DND-41 (cell line): ENCODE data around the gene LSP1.

Source experiments
- ATAC-seq: fragments of 200-7000 bp; cut with Tn5 transposase; 3 replicates; pipeline ENCODE4 v1.9.1; 2021; ENCODE audit warnings: low read depth; ENCODE audit not compliant: insufficient read depth
- DNase-seq: peaks from one replicate; pipeline ENCODE4 v3.0.0-alpha.2; 2020
- H2AFZ ChIP-seq: 2 replicates; pipeline ENCODE4 v1.6.0; 2012; ENCODE audit warnings: low read depth, low read length
- H3K27ac ChIP-seq: 2 replicates; pipeline ENCODE4 v1.5.1; 2012; ENCODE audit warnings: low read length, inconsistent platforms
- H3K27me3 ChIP-seq: fragments of 200-600 bp; sonication (generic); 2 replicates; pipeline ENCODE4 v1.6.0; 2012; ENCODE audit warnings: low read length, mild to moderate bottlenecking, inconsistent platforms; ENCODE audit not compliant: insufficient read depth, poor library complexity
- H3K36me3 ChIP-seq: 2 replicates; pipeline ENCODE4 v1.5.1; 2012; ENCODE audit warnings: low read length, inconsistent platforms; ENCODE audit not compliant: insufficient read depth
- H3K4me1 ChIP-seq: 2 replicates; pipeline ENCODE4 v1.5.1; 2012; ENCODE audit warnings: mild to moderate bottlenecking, low read length; ENCODE audit not compliant: insufficient read depth
- H3K4me2 ChIP-seq: 2 replicates; pipeline ENCODE4 v1.6.0; 2012; ENCODE audit warnings: mild to moderate bottlenecking, moderate library complexity, low read length, inconsistent platforms; ENCODE audit not compliant: insufficient read depth
- H3K4me3 ChIP-seq, 2 experiments: fragments of 200-600 bp in 1 of 2; shearing (Covaris generic) in 1 of 2; 2 replicates each; pipeline ENCODE4 v1.5.1; 2012 to 2016; ENCODE audit warnings: inconsistent platforms in 2 of 2, low read length in 2 of 2, mild to moderate bottlenecking in 2 of 2, low read depth in 1 of 2, moderate library complexity in 1 of 2
- H3K79me2 ChIP-seq: 2 replicates; pipeline ENCODE4 v1.6.0; 2012; ENCODE audit warnings: low read length, inconsistent platforms; ENCODE audit not compliant: insufficient read depth
- H3K9ac ChIP-seq: 2 replicates; pipeline ENCODE4 v1.6.0; 2012; ENCODE audit warnings: low read depth, mild to moderate bottlenecking, inconsistent platforms, low read length, moderate library complexity
- H3K9me3 ChIP-seq: 2 replicates; pipeline ENCODE4 v1.5.1; 2012; ENCODE audit warnings: low read length, moderate library complexity, mild to moderate bottlenecking, inconsistent platforms; ENCODE audit not compliant: insufficient read depth, severe bottlenecking
- H4K20me1 ChIP-seq: 2 replicates; pipeline ENCODE4 v1.6.0; 2012; ENCODE audit warnings: low read length; ENCODE audit not compliant: insufficient read depth
- EZH2 ChIP-seq: IDR thresholded peaks from 3 replicates; pipeline ENCODE4 v1.6.1; 2012; ENCODE audit warnings: borderline replicate concordance, low read depth, mild to moderate bottlenecking, moderate library complexity, low read length, inconsistent platforms; ENCODE audit not compliant: severe bottlenecking
- TF ChIP-seq, protein P1 (sequence below): IDR thresholded peaks from 2 replicates; pipeline ENCODE4 v1.5.1; 2012; ENCODE audit warnings: borderline replicate concordance, low read length, moderate library complexity, mild to moderate bottlenecking; ENCODE audit not compliant: poor library complexity, severe bottlenecking; ENCODE audit errors: extremely low read depth

LSP1 gene

DNA sequence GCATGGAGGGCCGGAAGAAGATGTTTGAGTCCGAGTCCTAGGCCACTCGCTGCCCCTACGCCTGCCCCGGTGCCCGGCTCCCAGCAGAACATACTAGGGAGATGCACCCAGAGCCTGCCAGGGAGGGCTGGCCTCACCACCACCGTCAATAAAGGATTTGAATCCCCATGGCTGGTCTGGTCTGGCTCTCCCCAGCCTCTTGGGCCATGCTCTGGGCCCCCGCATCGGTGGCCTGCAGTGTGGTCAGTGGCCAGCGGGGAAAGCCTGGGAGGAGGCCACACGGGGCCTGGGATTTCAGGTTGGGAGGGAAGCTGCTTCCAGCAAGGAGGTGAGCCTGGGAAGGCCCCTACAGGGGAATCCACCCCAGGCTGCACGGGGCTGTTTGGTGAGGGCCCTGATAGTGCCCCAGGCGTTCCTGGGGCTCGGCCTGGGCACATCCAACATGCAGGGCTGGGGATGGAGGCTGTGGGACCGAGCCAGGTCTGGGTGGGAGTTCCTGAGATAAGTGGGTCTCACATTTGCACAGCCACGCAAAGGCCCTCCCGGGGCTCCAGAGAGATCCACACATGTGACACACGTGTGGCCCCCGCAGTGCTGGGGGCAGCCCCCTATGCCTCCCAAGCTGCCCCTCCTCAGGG lies 11.3 kb upstream of the LSP1 start:
- ATAC-seq (no peak), DNase-seq (no peak)
- Histone ChIP-seq H3K27me3 (peaks cover 6% of the 10 kb centered on the region), H3K36me3 (no peaks in the 10 kb centered on the region), H3K27ac (no peak overlapping the region), H3K4me1 (0 out of 2 replicates have a peak, but pooled peaks cover 4% of the 10 kb centered on the region), H2AFZ (no peak overlapping the region), H3K4me2 (no peak overlapping the region), H3K9me3 (no peaks in the 10 kb centered on the region), H3K9ac (no peak overlapping the region), H3K79me2 (no peaks in the 10 kb centered on the region), H3K4me3 (no peak overlapping the region), H4K20me1 (no peaks in the 10 kb centered on the region; the same call in 1 of the 2 replicates)
- no peak for TF ChIP-seq EZH2
- TF ChIP-seq, protein P1, sequence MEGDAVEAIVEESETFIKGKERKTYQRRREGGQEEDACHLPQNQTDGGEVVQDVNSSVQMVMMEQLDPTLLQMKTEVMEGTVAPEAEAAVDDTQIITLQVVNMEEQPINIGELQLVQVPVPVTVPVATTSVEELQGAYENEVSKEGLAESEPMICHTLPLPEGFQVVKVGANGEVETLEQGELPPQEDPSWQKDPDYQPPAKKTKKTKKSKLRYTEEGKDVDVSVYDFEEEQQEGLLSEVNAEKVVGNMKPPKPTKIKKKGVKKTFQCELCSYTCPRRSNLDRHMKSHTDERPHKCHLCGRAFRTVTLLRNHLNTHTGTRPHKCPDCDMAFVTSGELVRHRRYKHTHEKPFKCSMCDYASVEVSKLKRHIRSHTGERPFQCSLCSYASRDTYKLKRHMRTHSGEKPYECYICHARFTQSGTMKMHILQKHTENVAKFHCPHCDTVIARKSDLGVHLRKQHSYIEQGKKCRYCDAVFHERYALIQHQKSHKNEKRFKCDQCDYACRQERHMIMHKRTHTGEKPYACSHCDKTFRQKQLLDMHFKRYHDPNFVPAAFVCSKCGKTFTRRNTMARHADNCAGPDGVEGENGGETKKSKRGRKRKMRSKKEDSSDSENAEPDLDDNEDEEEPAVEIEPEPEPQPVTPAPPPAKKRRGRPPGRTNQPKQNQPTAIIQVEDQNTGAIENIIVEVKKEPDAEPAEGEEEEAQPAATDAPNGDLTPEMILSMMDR: no peak

DNA sequence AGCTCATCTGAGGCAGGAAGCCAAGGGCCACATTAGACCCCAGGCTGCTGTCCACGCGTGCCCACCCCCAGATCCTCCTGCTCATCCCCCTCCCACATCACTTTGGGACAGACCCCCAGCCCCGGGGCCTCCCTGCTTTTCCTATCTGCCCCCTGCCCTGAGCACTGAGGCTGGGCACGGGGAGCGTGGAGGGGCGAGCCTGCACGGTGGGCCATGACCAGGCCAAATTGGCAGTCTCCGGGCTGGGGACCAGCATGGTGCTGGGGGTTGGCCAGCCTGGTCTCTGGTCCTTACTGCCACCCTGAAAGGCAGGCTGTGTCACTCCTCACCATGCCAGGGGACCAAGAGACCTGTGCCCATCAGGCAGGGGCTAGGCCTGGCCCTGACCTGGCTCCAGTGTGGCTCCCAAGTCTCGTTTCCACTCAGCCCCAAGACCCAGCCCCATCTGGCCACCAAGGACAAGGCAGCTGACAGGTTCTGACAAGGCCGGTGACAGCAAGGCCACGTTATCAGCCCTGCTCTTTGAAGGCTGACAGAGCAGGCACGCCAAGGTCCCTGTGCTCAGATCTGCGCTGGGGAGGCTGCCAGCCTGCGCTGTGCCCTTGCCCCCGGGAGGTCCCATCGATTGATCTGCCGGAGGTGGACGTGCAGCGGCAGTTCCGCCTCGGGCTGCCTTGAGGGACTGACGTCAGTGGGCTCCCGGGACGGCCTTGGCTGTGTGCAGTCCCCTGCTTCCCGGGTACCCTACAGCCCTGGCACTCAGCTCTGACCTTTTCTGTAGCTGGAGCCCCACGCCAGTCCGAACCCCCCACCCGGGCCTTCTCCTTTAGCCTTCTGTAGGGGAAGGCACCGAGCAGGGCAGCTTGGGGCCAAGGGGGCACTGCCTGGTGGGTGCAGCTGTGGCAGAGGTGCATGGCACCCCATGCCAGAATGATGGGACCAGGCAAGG lies 10.5 kb upstream of the LSP1 start:
- ATAC-seq: no peak
- Histone ChIP-seq H3K4me1 (0 out of 2 replicates have a peak, but pooled peaks cover 4% of the 10 kb centered on the region), H3K79me2 (no peaks in the 10 kb centered on the region), H3K36me3 (no peaks in the 10 kb centered on the region), H4K20me1 (no peaks in the 10 kb centered on the region; the same call in 1 of the 2 replicates), H3K9ac (no peak overlapping the region), H2AFZ (no peak overlapping the region), H3K4me3 (no peak overlapping the region), H3K27ac (no peak overlapping the region), H3K27me3 (peaks cover 6% of the 10 kb centered on the region), H3K4me2 (no peak overlapping the region), H3K9me3 (no peaks in the 10 kb centered on the region)
- DNase-seq: no peak
- TF ChIP-seq EZH2: no peak
- TF ChIP-seq, protein P1: no peak

DNA sequence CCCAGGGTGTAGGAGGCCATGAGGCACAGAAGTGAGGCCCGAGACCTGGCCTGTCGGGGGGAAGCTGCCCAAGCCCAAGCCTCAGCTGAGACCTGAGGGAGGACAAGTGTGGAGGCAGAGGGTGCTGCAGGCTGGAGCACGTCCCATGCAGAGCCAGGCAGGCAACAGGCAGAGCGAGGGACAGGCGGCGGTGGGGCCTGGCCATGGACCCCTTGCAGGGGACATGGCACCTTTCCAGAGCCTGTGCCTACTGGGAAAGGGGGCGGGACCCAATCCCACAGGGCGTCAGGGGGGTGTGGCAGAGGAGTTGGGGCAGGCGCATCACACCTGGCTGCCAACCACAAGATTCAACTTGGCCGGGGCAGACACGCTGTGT lies 9.8 kb upstream of the LSP1 start:
- H3K4me2 ChIP-seq: no peak overlapping the region
- H3K4me3 ChIP-seq: no peak overlapping the region
- DNase-seq: no peak
- H3K9ac ChIP-seq: no peak overlapping the region
- no peaks in the 10 kb centered on the region for H3K36me3 ChIP-seq
- TF ChIP-seq, protein P1: no peak
- TF ChIP-seq EZH2: no peak
- peaks cover 6% of the 10 kb centered on the region for H3K27me3 ChIP-seq
- no peaks in the 10 kb centered on the region for H3K9me3 ChIP-seq
- no peak for ATAC-seq
- H3K27ac ChIP-seq: no peak overlapping the region
- no peaks in the 10 kb centered on the region; the same call in 1 of the 2 replicates for H4K20me1 ChIP-seq
- H2AFZ ChIP-seq: no peak overlapping the region
- H3K79me2 ChIP-seq: no peaks in the 10 kb centered on the region
- H3K4me1 ChIP-seq: no peaks in the 10 kb centered on the region
